Stimulated activated CD4-positive, alpha-beta T cell treated with anti-CD3 and anti-CD28 coated beads, TNF-alpha, amount 100 ng/mL, for 1 hour (primary cell): Measurements from ENCODE around the gene VEGFC.

Experiments used
- DNase-seq, 3 donors: peaks; one replicate each; pipeline ENCODE4 v3.0.0-alpha.2; 2020; ENCODE audit warnings: low read depth in 3 of 3, low spot score in 1 of 3

Gene VEGFC

DNA sequence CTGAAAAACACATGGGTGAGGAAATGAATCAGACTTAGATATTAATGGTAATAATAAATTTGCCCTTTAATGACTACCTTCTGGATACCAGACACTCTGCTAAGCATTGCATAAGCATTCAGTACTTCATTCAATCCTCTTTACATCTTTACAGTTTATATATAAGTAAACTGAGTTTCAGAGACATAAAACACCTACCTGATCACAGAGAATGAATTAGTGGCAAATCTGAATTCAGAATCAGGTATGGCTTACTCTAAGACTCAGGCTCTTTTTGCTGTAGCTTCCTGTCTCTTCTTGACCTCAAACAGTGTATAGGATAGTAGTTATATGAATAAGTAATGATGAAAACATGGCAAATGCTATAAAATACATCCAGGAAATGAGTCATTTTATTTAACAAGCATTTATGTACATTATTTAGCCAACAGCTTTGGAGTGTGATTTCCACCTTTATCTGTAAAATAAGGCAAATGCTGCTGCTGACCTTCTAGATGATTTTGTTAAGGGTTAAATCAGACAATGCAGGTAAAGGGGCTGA, 83.9 kb downstream of the VEGFC start:
- DNase-seq, result no peak

DNA sequence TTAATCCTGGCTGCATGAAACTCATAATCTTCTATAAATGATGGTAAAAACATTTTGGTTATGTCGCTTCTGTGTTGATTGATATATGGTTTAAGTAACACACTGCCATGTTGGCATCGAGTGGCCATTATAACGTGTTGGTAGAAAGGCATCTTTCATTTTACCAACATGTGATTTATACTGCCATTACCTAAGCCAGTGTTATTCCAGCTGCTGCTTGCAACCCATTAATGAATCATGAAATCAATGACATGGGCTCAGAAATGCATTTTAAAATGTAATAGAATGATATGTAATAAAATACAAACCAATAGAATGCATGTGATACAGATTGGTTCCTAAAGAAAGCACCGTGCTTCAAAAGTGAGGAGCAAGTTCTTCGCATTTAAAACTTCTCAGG, 102.0 kb downstream of the VEGFC start:
- no peak for DNase-seq

DNA sequence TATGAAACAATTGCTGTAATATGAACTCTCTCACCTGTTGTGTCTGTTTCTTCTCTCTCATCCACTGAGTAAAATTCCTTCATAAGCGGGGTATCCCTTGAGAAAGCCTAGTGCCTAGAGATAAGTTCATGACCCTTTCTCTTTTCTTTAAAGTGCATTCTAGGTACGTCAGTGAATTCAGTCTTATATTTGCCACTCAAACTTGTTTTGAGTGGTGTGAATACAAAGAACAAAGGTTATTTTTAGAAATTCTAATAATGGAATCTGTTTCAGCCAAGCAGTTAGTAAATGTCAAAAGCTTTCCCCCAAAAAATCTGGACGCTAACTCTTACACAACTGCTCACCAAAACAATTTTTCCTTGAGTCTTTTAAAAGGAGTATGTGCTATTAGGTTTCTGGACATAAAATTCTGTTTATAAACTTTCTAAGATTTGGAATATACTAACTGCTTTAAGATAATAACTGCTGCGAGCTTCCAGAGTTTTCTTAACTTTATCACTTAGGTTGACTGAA, 112.0 kb downstream of the VEGFC start:
- DNase-seq, result no peak

DNA sequence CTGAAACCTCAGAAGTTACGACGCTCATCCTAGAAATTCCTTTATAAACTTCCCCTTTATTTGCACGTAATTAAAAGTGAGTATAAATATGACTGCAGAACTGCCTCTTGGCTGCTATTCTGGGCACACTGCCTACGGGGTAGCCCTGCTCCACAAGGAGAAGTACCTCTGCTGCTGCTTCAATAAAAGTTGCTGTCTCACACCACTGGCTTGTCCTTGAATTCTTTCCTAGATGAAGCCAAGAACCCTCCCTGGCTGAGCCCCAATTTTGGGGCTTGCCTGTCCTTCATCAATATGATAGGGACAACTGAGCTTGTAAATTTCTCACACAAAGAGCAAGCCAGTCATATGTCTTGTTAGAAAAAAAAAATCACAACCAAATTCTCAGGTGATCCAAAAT, 115.8 kb downstream of the VEGFC start:
- DNase-seq, result no peak

DNA sequence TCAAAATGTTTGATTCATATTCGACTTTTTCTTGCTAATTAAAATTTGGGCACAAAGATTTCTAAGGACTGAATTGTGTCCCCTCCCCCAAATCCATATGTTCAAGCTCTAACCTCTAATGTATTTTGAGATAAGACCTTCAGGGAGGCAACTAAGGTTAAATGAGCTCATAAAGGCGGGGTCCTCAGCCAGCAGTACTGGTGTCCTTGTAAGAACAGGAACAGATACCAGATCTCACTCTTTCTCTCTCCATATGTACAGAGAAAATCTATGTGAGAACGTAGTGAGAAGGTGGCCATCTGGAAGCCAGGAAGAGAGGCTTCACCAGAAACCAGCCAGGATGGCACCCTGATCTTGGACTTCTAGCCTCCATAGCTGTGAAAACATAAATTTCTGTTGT, 116.9 kb downstream of the VEGFC start:
- no peak for DNase-seq

DNA sequence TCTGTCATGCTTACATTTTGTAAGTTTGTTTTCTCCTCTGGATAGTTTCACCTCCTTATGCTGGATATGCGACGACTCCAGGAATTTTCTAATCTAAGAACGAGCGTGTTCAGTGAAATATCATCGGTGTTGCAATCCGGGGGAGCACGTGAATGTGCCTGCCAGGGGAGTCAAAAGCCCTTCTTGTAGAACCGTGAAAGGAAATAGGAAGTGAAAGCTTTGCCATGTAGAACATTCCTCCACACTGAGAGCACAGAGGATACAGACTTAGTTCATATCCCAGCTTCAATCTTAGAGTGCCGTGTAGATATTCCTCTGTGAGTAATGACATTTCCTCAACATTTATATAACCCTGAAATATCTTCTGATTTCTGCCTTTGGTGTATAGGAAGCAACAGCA, 121.2 kb downstream of the VEGFC start:
- no peak for DNase-seq

DNA sequence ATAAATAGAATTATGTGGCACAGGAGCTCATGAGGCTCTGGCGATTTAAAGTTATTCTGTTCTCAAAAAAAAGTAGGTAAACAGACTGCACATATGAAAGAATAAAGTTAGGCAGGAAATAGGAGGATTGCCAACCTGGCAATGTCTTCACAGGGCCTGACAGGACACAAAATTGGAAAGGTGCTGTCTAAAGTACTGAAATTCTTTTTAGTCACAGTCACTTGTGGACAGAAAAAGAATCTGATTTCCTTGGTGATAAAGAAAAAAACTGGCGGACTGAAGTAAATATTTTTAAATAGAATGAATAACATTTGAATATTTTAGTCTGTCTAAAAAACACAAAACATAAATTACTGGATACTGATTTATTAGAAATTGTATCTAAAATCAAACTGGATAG, 124.4 kb downstream of the VEGFC start:
- no peak for DNase-seq

DNA sequence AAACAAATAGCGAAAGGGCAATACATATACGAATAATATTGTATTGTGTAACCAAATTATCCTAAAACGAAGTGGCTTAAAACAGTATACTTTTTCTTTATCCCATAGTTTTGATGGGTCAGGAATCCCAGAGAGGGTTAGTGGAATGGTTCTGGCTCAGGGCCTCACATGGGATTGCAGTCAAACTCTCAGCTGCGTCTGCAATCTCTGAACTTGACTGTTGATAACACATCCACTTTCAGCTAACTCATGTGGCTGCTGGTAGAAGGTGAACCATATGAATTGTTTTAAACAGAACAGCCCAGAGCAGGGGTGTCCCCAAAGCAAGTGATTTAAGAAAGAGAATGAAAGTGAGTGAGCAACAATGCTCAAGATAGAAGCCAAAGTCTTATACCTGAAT, 127.8 kb downstream of the VEGFC start:
- DNase-seq, result no peak

DNA sequence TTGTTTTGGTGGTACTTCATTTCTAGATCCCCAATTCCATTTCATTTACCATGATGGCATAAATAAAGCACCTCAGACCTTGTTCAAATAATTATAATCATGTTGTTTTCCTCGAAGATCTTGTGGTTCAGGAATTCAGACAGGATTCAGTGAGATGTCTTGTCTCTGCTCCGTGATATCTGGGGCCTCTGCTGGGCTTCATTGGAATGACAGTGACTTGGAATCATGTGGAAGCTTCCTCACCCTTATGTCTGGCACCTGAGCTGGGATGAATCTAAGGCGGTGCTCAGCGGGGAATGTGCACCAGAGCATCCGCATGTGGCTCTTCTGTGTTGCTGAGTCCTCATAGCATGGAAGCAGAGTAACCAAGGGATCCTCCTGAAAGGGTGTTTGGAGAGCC, 132.2 kb downstream of the VEGFC start:
- DNase-seq, result no peak

DNA sequence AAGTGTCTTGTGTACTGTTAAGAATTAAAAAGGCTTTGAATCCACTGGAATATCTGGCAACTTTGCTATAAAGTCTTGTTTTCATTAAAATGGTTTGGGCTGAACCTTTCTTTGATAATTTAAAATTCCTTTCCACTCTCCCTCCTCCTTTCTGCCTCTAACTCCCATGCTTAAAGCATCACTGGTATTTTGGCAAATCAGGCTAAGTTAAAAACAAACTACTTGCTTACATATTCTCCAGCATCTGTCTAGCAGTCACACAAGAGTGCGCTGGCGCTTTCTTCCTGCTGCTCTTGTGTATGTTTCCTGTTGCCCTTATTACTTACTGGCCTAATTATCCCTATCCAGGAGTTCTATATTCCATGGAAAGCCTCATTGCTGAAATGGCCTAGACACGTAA, 136.6 kb downstream of the VEGFC start:
- DNase-seq, result no peak

DNA sequence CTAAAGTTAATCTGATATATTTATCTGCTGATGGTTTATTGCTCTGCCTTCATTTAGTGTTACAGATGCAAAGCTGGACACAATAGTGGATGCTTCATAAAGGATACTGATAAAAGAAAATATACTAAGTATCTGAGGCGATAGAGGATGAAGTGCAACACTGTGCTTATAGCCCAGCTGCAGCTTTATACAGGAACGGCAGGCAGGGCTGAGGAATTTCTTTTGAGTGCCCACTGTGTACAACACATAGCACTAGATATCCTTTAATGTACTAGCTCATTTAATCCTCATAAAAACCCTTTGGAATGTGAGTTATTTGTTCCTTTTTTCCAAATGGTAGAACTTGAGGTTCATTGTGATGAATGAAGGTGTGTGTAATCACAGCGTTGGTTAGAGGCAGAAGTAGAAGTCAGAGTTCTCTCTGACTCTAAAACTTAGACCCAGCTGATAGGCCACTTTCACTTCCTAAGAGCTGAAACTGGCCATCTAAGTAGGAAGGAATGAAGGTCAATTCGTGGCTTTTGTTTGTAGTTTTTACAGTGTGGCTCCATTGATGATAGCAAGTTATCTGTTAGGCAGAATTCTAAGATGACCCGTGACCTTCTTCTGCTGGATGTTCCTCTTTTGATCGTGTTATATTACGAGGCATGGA, 138.0 kb downstream of the VEGFC start:
- DNase-seq, result no peak

DNA sequence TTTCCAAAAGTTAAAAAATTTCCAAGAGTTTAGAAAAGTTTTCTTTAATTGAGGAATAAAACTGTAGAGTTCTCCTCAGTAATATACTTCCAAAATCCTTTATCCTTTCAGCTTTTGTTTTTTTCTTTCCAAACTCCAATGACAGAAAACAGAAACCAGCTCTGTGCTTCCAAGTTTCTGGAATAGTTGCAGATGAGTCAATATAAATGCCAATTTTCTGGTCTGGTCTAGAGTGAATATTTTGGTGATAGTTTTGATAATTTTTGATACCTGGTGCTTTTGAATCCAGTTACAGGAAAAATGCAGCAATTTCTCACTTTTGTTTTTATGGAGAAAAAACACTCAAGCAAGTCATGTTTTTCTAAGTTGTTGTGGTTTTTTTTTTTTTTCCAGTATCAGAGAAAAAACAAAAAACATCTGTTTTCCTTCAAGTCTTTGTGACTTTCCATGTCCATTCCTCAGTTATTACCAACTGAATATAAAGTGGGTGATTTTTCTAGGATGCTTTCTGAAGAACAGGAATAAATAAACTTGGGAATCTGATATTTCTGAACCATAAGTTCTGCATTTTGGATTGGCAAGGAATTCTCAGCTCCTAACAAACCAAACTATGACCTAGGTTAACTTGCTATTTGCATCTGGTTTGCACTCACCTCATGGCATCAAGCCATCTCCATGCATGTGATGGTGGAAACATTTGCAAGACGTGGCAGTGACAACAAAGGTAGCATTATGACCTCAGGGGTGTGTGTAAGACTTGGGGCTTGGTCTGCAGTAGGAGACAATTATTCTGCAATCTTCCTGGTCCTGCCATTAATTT, 139.1 kb downstream of the VEGFC start:
- DNase-seq, result no peak

DNA sequence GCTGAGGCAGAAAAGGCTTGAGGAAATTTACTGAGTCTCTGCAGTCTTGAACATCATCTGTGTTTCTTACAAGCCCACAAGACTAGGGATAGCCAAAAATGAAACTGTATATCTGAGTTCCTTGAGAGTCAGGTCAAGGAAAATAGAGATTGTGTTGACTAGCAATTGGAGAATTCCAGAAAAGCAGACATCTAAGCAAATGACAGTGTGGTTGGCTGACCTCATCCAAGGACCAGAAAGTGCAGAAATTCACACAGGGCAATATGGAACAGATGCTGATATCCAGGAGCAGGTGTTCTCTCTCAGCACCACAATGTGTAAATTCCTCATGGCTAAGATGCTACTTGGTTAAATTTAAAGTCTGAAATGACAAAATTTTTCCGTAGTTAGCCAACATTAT, 146.4 kb downstream of the VEGFC start:
- DNase-seq, result no peak

DNA sequence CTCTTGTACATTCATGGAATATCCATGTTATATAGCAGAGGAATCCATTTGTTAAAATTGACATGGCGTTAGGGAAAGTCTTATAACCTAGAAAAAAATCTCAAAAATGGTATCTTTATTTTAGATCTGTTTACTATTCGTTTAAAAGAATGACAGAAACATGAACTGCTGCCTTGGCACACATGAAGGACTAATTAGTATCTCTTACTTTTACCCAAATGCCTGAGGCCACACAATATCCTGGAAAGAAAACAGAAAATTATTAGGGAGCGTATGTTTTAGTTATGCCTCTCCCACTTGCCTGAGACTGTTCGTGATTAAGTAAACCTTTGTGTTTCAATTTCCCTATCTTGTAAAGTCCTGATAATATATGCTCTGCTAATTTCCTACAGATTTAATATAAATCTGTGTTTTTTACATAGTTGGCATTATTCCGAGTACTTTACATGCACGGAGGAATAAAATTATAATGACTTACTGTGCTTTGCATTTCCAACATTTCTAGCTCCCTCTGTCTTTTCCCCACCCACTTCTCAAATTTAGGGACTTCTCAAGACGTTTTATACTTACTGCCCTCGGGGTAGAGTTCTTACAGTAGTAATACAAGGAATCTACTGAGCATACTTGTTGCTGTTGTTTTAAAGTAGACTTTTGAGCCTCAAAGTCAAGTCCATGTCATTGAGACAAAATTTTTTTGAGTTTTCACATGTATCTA, 147.3 kb downstream of the VEGFC start:
- no peak for DNase-seq

DNA sequence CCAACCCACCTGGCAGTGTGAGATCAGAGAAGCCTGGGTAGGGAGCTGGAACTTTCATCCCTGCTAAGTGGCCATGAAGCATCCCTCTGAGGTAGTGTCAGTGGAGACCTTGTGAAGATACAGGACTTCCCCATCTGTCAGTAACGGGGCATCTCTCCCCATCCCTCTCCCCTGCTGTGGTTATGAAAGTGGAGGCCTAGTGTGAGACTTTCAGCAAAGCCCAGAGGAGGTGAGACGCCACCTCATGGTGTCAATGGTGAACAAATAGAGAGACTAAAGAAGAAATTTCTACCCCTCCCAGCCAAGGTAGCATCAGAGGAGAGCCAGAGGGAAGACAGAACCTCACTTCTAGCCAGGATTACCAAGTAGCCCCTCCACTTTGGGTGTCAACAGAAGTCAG, 150.2 kb downstream of the VEGFC start:
- DNase-seq, result no peak

DNA sequence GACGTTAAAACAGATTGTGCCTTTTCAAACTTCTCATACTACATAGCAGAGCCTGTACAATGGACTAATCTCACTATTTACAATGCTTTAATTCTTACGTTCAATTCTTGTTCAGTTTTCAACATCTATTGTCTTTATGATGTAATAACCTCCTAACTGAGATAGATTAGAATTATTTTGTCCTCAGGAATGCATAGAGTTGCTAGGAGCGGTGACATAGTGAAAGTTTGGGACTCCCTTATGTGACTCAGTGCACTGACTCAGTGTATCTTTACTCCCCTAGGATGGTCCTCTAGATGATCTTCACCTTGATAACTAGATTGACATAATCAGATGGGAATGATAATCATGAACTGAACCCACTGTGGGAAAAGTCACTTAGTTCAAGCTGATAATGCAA, 151.5 kb downstream of the VEGFC start:
- no peak for DNase-seq

DNA sequence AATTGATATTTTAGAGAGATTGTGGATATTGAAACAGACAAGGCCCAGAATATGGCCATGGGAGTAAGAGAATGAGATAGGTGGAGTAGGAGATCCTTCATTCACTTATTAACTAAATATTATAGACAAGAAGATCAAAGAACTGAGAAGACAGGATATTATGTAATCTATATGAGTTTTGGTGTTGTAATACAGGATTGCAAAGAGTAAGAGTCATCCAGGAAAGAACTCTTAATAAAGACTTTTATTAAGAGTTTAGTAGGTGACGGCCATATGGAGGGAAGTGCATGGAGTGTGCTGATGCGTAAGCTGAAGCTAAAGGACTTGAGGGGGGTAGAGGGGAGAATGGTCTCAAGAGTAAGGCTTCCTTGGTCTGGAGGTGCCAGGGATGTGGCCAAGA, 153.7 kb downstream of the VEGFC start:
- DNase-seq, result no peak

DNA sequence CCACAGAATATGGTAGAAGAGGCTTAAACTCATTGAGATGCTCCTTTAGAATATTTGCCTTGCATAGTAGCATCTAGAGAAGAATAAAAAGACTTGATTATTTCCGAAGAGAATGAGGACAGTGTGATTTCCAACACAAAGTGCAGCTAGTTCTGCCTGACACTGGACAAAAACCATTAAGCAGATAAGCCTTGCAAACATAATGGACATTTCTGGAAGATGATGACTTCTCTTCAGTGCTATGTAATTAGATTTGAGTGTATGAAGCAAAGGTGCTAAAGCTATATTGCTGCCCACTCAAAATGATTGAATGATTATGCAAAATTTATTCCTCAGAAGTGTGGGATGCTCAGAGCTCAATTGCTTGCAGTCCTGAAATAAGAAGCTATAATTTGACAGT, 156.4 kb downstream of the VEGFC start:
- DNase-seq, result no peak

DNA sequence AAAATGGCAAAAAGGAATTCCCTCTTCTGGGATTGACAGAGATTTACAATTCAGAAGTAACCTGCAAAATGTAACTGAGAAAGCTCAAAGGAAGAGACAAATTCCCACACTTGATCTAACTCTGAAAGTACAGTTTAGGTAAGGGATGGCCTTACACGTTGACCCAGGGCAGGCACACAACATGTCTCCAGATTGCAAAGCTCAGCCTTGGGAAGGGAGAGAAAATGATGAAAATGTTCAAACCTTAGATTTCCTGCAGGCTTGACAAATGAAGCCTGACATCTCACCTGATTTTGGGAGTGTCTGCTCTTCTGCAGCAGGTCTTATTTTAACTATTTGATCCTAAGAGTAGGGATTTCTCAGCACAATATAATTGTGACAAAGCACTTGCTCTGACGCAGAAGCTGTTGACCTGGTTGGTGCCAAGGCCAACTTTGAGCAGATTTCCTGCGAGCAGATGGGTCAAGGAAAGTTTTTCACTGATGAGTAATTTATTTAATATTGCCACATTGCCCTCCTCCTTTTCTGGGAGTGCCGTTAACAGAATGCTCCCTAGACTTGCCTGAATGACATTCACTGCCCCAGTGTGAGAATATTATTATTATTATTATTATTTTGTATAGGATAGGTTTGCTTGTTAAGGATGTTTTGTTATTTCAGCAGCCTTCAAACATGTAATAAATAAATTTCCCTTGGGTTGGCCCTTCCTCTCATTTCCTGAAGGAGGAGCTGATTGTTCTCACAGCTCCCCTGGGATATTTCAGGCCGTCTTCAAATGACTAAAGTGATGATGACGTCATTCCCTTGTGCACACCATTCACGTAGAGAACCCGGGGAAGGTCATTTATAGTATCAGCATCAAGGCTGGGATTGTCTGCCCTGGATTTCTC, 157.1 kb downstream of the VEGFC start:
- DNase-seq, result no peak
